Hepatocyte (in vitro differentiated cells): ENCODE measurements around the gene NT5M. TPM values are rescaled to one million over a fixed set of nuclear protein-coding genes. Genes with fewer than 3 reads are reported as not detected.
A peak's percentile ranks its signal among the peaks of the same experiment; 100 is the strongest.
"Not testable (repeated sequence)": the region's sequence is repeated elsewhere in the genome, so short reads cannot be mapped to it uniquely, and the experiment has no call there.

Experiments
- DNase-seq: peaks from one replicate; pipeline ENCODE4 v3.0.0-alpha.2; 2016; ENCODE audit warnings: low spot score
- H2AFZ ChIP-seq: fragments of 200-600 bp; sonication (generic); 2 replicates; pipeline ENCODE4 v1.6.0; 2016; ENCODE audit warnings: antibody characterized with exemption, mild to moderate bottlenecking
- H3K27ac ChIP-seq: fragments of 200-600 bp; sonication (generic); 2 replicates; pipeline ENCODE4 v1.5.1; 2016; ENCODE audit warnings: mild to moderate bottlenecking
- H3K27me3 ChIP-seq: fragments of 200-600 bp; sonication (generic); 2 replicates; pipeline ENCODE4 v1.6.1; 2016
- H3K36me3 ChIP-seq: fragments of 200-600 bp; sonication (generic); replicated peaks from 2 replicates; pipeline ENCODE4 v1.5.1; 2016; ENCODE audit warnings: low read depth; ENCODE audit not compliant: insufficient read depth
- H3K4me1 ChIP-seq: fragments of 200-600 bp; sonication (generic); 2 replicates; pipeline ENCODE4 v1.5.1; 2016; ENCODE audit warnings: mild to moderate bottlenecking, moderate library complexity; ENCODE audit not compliant: insufficient read depth
- H3K4me2 ChIP-seq: fragments of 200-600 bp; sonication (generic); 2 replicates; pipeline ENCODE4 v1.6.0; 2016
- H3K4me3 ChIP-seq: fragments of 200-600 bp; sonication (generic); 2 replicates; pipeline ENCODE4 v1.5.1; 2016; ENCODE audit warnings: mild to moderate bottlenecking
- H3K79me2 ChIP-seq: fragments of 200-600 bp; sonication (generic); 2 replicates; pipeline ENCODE4 v1.6.0; 2017; ENCODE audit warnings: mild to moderate bottlenecking
- H3K9me2 ChIP-seq: fragments of 200-600 bp; sonication (generic); replicated peaks from 2 replicates; pipeline ENCODE4 v1.6.0; 2017; ENCODE audit warnings: mild to moderate bottlenecking; ENCODE audit not compliant: insufficient read depth
- H3K9me3 ChIP-seq: fragments of 200-600 bp; sonication (generic); 2 replicates; pipeline ENCODE4 v1.5.1; 2016; ENCODE audit warnings: low read depth, mild to moderate bottlenecking
- H4K20me1 ChIP-seq: fragments of 200-600 bp; sonication (generic); 2 replicates; pipeline ENCODE4 v1.6.0; 2016; ENCODE audit warnings: mild to moderate bottlenecking; ENCODE audit not compliant: insufficient read depth, poor library complexity, severe bottlenecking
- CTCF ChIP-seq: fragments of 200-600 bp; sonication (generic); IDR thresholded peaks from 2 replicates; pipeline ENCODE4 v1.5.1; 2016; ENCODE audit warnings: antibody characterized with exemption, mild to moderate bottlenecking; ENCODE audit not compliant: poor library complexity
- EZH2 ChIP-seq: fragments of 200-600 bp; sonication (generic); IDR thresholded peaks from 2 replicates; pipeline ENCODE4 v1.6.1; 2016; ENCODE audit warnings: antibody characterized with exemption, mild to moderate bottlenecking, borderline replicate concordance
- EZH2phosphoT487 ChIP-seq: fragments of 200-600 bp; sonication (generic); IDR thresholded peaks from one replicate; pipeline ENCODE4 v1.6.1; 2018; ENCODE audit warnings: antibody characterized with exemption, mild to moderate bottlenecking, low read depth, moderate library complexity; ENCODE audit not compliant: unreplicated experiment, severe bottlenecking
- WGBS: methylation state at CpG from one replicate; pipeline ENCODE4 v1.1.6; 2016; ENCODE audit warnings: low lambda C conversion rate; ENCODE audit errors: missing lambda C conversion rate; 5-methylcytosine and 5-hydroxymethylcytosine counted together
- polyA plus RNA-seq: library from polyadenylated mRNA; unstranded; fragments of >200 nt; fragmentation: Nextera tagmentation; extraction: Ambion mirVana; gene quantifications from 2 replicates; pipeline ENCODE4 v1.2.1, GENCODE V29; 2016
- total RNA-seq: library from RNA; depleted of rRNA; stranded (reverse); fragments of >200 nt; gene quantifications from 2 replicates; pipeline ENCODE4 v1.2.3, GENCODE V29; 2014

Gene NT5M
- total and polyA plus RNA-seq, 2 experiments from 2014 or later, result 3.4 to 3.5 TPM

DNA sequence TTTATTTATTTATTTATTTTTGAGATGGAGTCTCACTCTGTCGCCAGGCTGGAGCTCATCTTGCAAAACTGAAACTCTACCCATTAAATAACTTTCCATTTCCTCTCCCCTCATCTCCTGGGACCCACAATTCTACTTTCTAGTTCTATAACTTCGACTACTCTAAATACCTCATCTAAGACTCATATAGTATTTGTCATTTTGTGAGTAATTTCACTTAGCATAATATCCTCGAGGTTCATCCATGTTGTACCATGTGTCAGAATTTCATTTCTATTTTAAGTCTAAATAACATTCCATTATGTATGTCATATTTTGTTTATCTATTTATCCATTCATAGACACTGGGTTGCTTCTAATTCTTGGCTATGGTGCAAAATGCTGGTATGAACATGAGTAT is 5.1 kb upstream of the NT5M start:
- H3K79me2 ChIP-seq, result no peaks in the 10 kb centered on the region
- peaks cover 5% of the 10 kb centered on the region for H3K4me1 ChIP-seq
- WGBS, result 73% methylated on average over 3 of the region's 3 CpGs
- no peak overlapping the region for H3K4me2 ChIP-seq
- H2AFZ ChIP-seq, result no peak overlapping the region
- no peak overlapping the region for H3K27ac ChIP-seq
- H3K27me3 ChIP-seq, result no peaks in the 10 kb centered on the region
- no peaks in the 10 kb centered on the region for H3K9me3 ChIP-seq
- H3K36me3 ChIP-seq, result no peaks in the 10 kb centered on the region
- TF ChIP-seq EZH2 (no peak), CTCF (no peak), EZH2phosphoT487 (no peak)
- H4K20me1 ChIP-seq, result no peaks in the 10 kb centered on the region
- H3K4me3 ChIP-seq, result no peak overlapping the region
- no peaks in the 10 kb centered on the region for H3K9me2 ChIP-seq
- no peak for DNase-seq

DNA sequence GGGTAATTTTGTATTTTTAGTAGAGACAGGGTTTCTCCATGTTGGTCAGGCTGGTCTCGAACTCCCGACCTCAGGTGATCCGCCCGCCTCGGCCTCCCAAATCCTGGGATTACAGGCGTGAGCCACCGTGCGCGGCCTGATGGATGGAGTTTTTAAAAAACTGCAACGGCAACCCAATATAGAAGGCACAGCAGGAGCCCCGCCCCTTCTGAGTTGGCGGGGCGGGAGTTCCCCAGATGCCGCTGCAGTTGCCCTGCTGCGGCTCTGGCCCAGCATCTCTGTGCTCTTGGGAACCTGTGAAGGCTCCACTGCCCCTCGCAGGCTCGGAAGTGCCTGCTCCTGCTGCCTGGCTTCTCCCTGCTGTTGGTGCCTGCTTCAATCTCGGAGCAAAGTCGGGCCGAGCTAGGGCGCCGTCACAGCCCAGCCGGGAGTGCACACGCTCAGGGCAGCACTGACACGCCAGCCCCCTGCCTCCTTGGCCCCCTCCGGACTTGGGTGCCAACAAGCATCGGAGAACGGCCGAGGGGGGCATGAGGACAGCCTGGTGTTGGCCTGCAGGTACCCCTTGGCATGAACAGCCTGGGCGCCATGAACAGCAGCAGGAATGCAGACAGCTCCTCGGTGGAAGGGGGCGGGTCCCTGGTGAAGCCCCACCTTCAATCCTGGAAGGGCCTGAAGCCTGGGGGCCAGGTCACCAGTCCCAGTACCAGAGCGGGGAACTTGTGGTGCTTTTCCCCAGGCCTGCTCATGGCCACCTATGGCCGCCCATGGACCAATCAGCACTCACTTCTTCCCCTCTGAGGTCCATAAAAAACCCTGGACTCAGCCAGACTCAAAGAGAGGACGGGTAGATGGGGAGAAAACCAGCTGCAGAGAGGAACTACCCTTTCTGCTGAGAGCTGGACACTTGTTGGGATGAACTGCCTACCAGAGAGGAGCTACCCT is 2.3 kb upstream of the NT5M start:
- no peaks in the 10 kb centered on the region for H4K20me1 ChIP-seq
- H3K9me2 ChIP-seq, result no peaks in the 10 kb centered on the region
- H3K27me3 ChIP-seq, result no peaks in the 10 kb centered on the region
- H3K79me2 ChIP-seq, result no peaks in the 10 kb centered on the region
- TF ChIP-seq EZH2 (no peak), EZH2phosphoT487 (no peak), CTCF (no peak)
- H3K4me2 ChIP-seq, result peak overlapping the region; percentile 89
- H3K4me1 ChIP-seq, result peaks cover 5% of the 10 kb centered on the region
- H3K27ac ChIP-seq, result no peak overlapping the region
- H3K9me3 ChIP-seq, result no peaks in the 10 kb centered on the region
- H3K36me3 ChIP-seq, result no peaks in the 10 kb centered on the region
- WGBS, result 9% methylated on average over 34 of the region's 35 CpGs
- peak overlapping the region; percentile 10 for H3K4me3 ChIP-seq
- peak overlapping the region; percentile 98 for H2AFZ ChIP-seq
- peak; percentile 71 for DNase-seq

GRCh38 chr17:17301659-17302058 is 1.5 kb upstream of the NT5M start:
- not testable (repeated sequence) for H3K4me1 ChIP-seq, H3K79me2 ChIP-seq, H2AFZ ChIP-seq, H3K27ac ChIP-seq, H3K9me2 ChIP-seq, H3K9me3 ChIP-seq, H3K4me2 ChIP-seq, DNase-seq, H3K27me3 ChIP-seq, H3K36me3 ChIP-seq, H3K4me3 ChIP-seq, H4K20me1 ChIP-seq
- WGBS, result 94% methylated on average over 11 of the region's 11 CpGs

DNA sequence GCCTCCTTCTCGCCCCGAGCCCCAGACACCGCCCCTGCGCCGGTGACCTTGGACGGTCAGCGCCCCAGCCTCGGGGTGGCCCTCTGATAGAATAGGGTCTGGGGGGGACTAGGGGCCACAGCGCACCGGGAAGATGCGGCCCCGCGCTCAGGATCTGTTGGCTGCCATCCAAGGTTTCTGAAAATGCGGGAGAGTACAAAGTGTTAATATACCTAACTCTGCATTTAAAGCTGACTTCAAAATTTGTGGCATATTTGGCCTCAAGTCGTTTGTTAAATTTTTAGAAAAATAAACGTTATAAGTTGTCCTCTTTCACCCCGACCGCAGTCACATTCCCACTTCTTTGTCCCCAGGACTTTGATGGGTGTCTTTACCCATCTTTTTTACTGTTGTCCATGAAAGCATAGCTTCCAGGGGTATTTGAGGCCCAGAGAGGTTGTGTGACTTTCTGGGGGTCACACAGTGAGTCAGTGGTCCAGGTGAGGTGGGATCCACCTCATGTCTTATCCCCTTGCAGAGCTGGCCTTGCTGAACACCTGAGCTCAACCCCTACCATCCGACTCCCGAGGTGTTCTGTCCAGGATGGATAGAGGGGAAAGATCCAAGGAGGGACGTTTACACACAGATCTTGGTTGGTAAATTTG is 796 bp downstream of the NT5M start:
- no peak for DNase-seq
- TF ChIP-seq EZH2 (no peak), EZH2phosphoT487 (no peak), CTCF (no peak)
- no peaks in the 10 kb centered on the region for H3K9me3 ChIP-seq
- no peaks in the 10 kb centered on the region for H4K20me1 ChIP-seq
- H3K27me3 ChIP-seq, result no peaks in the 10 kb centered on the region
- H3K27ac ChIP-seq, result no peak overlapping the region
- H3K4me3 ChIP-seq, result peak overlapping the region; percentile 0
- H3K9me2 ChIP-seq, result no peaks in the 10 kb centered on the region
- no peaks in the 10 kb centered on the region for H3K36me3 ChIP-seq
- no peaks in the 10 kb centered on the region for H3K79me2 ChIP-seq
- peak overlapping the region; percentile 92 for H3K4me2 ChIP-seq
- WGBS, result 36% methylated on average over 13 of the region's 21 CpGs
- peaks cover 5% of the 10 kb centered on the region for H3K4me1 ChIP-seq
- peak overlapping the region; percentile 86 for H2AFZ ChIP-seq
